Sciatic nerve (tissue), 2 donors: Measurements from ENCODE around the gene ZNF771. TPM values are rescaled to one million over a fixed set of nuclear protein-coding genes. Genes with fewer than 3 reads are reported as not detected.

Source experiments
- ATAC-seq: fragments of 200-7000 bp; cut with Tn5 transposase; one replicate; pipeline ENCODE4 v1.9.1; 2020; ENCODE audit warnings: mild to moderate bottlenecking, moderate library complexity
- DNase-seq: peaks from one replicate; pipeline ENCODE4 v3.0.0-alpha.2; 2020; ENCODE audit warnings: low spot score
- intact Hi-C: fragments of 100-400 bp; cut with DNase I; formaldehyde crosslinking; loops from one replicate; pipeline ENCODE4 v1.14.2; 2022
- total RNA-seq: library from RNA; stranded (reverse); fragmentation: NEBNext Ultra II Directional; extraction: Animal tissue kit (Norgen Biotek cat#: 25700); gene quantifications from one replicate; pipeline ENCODE4 v1.2.1, GENCODE V29; 2021
- donor health status: DM: no; HTN: no; CAD: no.
- donor health status: DM: no; HTN: no; CAD: no.

The ZNF771 gene
- total RNA-seq, 1 donor from 2014 or later: 7.5 TPM

DNA sequence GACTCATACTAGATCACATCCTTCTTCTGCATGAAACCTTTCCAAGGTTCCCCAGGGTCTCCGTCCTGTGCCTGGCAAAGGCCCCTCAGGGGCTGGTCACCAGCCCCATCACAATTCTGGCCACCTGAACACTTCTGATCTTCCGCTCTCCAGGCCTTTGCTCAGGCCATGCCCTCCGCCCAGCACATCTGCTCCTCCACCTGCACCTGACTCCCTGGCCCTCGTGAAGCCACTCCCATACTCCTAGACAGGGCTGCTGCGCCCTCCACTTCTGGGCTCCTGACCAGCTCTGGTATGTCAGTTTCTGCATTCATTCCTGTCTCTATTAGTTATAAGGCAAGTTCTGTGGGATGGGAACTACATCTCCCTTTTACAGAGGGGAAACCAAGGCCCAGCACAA lies 34.7 kb upstream of the ZNF771 start:
- intact Hi-C loops: no loop called here
- no peak for ATAC-seq
- no peak for DNase-seq

DNA sequence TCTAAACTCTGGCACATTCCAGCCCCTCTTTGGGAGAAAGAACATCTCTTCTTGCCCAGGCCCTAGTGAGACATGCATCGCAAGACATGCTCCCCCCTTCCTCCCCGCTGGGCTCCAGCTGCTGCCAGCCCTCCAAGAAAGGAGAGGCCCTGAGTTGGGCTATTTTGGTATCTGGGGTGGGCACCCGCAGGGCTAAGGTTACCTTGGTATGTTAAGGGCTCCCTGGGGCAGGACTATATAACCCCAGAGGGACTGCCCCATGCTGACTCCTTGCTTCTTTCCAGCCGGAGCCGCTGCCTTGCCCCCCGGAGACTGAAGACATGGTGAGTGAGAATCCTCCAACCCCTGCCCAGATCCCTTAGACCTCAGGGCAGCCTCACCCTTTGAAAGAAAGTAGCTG lies 32.9 kb upstream of the ZNF771 start, which contains the start of gene MYL11:
TSS of gene MYL11 (plus strand) at position 265 of the 400 bp plus-strand sequence. CDS start at position 321, 56 bp downstream.
- ATAC-seq (no peak), DNase-seq (no peak)
- intact Hi-C loops: no loop called here

GRCh38 chr16:30375864-30376263 lies 31.5 kb upstream of the ZNF771 start:
- no peak for ATAC-seq
- intact Hi-C loops: no loop called here
- DNase-seq: no peak

GRCh38 chr16:30376461-30376902 lies 30.9 kb upstream of the ZNF771 start:
- no peak for ATAC-seq
- no peak for DNase-seq
- intact Hi-C loops: no loop called here

DNA sequence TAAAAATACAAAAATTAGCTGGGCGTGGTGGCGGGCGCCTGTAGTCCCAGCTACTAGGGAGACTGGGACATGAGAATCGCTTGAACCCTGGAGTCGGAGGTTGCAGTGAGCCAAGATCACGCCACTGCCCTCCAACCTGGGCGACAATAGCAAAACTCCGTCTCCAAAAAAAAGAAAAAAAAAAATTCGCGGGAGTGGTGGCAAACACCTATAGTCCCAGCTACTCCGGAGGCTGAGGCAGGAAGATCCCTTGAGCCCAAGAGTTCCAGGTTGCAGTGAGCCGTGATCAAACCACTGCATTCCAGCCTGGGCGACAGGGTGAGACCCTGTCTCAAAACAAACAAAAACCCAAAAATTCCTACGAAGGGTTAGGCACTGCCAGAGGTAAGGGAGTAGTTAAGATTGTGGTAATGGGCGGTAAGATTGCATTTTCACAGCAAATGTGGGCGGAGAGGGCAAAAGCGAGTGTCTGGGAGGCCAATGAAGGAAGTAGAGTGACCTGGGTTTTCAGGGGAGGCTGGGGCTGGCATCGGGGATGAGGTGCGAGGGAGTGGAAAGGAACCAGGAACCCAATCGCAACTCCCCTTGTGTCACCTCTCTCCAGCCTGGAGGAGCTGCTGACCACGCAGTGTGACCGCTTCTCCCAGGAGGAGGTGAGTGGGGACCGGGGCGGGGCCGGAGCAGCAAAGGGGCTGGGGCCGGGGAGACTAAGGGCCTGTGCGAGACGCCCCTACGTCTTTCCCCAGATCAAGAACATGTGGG lies 30.2 kb upstream of the ZNF771 start:
- ATAC-seq: no peak
- DNase-seq: no peak
- intact Hi-C loops: no loop called here

DNA sequence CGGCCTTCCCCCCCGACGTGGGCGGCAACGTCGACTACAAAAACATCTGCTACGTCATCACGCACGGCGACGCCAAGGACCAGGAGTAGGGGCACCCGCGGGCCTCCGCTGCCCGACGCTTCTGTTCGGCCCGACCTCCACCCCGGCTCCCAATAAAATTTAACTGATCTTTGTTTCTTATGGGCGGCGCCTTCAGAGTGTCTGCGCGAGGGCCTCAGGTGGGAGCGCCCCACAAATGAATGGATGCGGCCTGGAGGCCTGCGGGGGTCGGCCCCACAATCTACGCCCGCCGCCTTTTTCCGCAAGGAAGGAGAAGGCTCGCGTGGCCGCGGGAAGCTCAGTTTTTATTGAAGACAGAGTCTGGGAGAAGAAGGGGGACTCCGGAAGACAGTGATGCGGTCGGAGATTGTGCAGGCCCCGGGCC lies 29.6 kb upstream of the ZNF771 start:
- ATAC-seq (peak; percentile 84), DNase-seq (peak; percentile 97)
- intact Hi-C loops: no loop called here

DNA sequence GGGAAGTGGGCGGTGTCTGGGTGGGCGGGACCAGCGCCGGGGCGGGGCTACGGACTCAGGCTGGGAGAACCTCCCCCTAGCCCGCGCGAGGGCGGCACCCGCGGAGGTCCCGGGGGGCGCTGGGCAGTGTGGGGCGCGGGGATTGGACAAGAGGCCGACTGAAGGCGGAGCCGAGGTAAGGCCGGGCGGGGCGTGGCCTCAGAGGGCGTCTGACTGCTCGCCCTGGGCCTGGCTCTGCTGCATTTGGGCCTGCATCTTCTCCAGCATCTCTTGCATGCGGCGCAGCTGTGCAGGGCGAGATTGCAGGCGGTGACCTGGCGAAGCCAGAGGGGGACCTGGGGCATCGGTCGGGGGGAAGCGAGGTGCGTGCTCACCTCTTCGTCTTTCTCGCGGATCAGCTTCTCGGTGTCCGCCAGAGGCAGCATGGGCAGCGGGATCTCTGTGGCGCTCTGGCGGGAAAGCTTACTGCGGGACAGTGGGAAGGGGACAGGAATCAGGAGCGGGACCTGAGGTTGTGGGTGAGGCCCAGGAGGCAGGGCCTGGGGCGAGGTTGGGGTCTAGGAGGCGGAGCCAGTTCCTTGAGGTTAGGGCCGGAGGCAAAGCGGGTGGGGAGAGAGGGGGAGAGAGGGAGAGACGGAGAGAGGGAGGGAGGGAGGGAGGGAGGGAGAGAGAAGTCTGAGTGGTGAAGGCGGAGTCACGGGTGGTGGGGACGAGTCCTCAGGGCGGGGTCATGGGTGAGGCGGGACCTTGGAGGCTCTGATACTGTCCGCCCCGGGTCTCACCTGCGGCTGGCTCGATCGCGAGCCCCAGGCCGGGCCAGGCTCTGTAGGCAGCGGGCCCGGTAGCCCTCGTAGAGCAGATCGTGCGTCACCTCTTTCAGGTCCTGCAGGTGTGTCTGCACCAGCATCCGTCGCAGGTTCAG lies 28.9 kb upstream of the ZNF771 start:
- intact Hi-C loops: no loop called here
- DNase-seq: peak; percentile 99
- ATAC-seq: peak; percentile 97

GRCh38 chr16:30379158-30379783 lies 28.1 kb upstream of the ZNF771 start:
- ATAC-seq (no peak), DNase-seq (no peak)
- intact Hi-C loops: no loop called here

GRCh38 chr16:30380072-30380802 lies 27.2 kb upstream of the ZNF771 start:
- ATAC-seq (no peak), DNase-seq (no peak)
- intact Hi-C loops: no loop called here

- ATAC-seq (no peak), DNase-seq (no peak)
- intact Hi-C loops: no loop called here
Measured at GRCh38 chr16:30380803-30381208, 26.6 kb upstream of the ZNF771 start.

- no peak for DNase-seq
- intact Hi-C loops: no loop called here
Measured at GRCh38 chr16:30381291-30382041, 25.9 kb upstream of the ZNF771 start.

GRCh38 chr16:30382111-30382881 lies 25.1 kb upstream of the ZNF771 start, which contains the start of gene SEPTIN1:
Gene SEPTIN1, minus strand, starts transcription at chr16:30382561. Its CDS starts 19 bp downstream, at chr16:30382542.
- ATAC-seq (no peak), DNase-seq (no peak)
- intact Hi-C loops: no loop called here

More at GRCh38 chr16:30381291-30382041, 25.9 kb upstream of the ZNF771 start:
- ATAC-seq: no peak

GRCh38 chr16:30383521-30383920 lies 23.9 kb upstream of the ZNF771 start:
- DNase-seq (no peak), ATAC-seq (no peak)
- intact Hi-C loops: no loop called here

GRCh38 chr16:30394592-30395154 lies 12.7 kb upstream of the ZNF771 start:
- ATAC-seq (peak; percentile 19), DNase-seq (no peak)
- intact Hi-C loops: no loop called here

DNA sequence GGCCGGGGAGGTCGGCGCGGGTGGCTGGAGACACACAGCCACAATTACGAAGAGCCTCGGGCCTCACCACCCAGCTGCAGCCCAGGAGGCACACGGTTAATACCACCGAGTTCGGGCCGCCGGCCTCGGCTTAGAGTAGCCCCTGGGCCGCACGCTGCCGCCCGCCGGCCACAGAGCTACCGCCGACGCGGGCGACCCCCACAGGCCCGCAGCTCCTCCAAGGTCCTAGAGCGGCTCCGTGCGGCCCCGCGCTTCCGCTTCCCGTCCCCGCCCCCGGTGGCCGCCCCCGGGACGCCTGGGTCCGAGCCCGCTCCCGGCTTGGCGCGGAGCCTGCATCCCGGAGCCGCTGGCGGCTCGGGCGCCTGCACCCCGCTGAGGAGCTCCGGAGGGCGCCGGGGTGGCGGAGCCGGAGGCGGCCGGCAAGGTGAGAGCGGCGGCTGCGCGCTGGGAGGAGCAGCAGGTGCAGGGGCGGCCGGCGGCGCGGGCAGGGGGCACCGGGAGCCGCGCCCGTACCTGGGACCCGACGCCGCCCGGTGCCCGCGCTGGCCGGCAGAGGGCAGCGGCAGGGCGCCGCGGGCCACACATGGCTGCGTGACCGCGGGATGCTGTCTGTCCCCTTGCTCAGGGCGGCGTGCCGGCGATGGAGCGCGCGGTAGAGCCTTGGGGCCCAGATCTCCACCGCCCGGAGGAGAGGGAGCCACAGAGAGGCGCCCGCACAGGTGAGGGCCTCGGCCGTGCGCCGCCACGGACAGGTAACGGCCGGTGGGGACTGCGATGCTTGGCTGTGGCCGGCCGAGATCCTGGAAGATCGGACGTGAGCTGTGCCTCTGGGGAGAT lies 12.0 kb upstream of the ZNF771 start, which contains the start of gene ZNF48:
TSS of gene ZNF48 (plus strand) at position 266 of the 837 bp plus-strand sequence. CDS start at position 641, 375 bp downstream.
- DNase-seq (peak; percentile 90), ATAC-seq (peak; percentile 97)
- intact Hi-C loops: no loop called here

- no peak for ATAC-seq
Measured at GRCh38 chr16:30395992-30396585, 11.3 kb upstream of the ZNF771 start.

More at GRCh38 chr16:30395992-30396585, 11.3 kb upstream of the ZNF771 start:
- intact Hi-C loops: no loop called here
- no peak for DNase-seq
